Mucosa of rectum (tissue), 2 donors: ENCODE data around the gene C12orf56.

Source experiments
- H3K27ac ChIP-seq, 2 donors: one replicate each; pipeline ENCODE4 v1.7.0; 2013; ENCODE audit warnings: inconsistent platforms in 2 of 2, low read depth in 2 of 2, low read length in 2 of 2
- H3K27me3 ChIP-seq, 2 donors: one replicate each; pipeline ENCODE4 v1.7.0; 2013; ENCODE audit warnings: low read length in 2 of 2; ENCODE audit not compliant: control insufficient read depth in 2 of 2, insufficient read depth in 2 of 2
- H3K36me3 ChIP-seq, 2 donors: one replicate each; pipeline ENCODE4 v1.7.0; 2013; ENCODE audit warnings: low read length in 2 of 2; ENCODE audit not compliant: control insufficient read depth in 2 of 2, insufficient read depth in 2 of 2
- H3K4me1 ChIP-seq, 2 donors: one replicate each; pipeline ENCODE4 v1.7.0; 2013; ENCODE audit warnings: low read length in 2 of 2, mild to moderate bottlenecking in 1 of 2; ENCODE audit not compliant: control insufficient read depth in 2 of 2, insufficient read depth in 2 of 2
- H3K4me3 ChIP-seq, 2 donors: one replicate each; pipeline ENCODE4 v1.7.0; 2013; ENCODE audit warnings: low read length in 2 of 2
- H3K9ac ChIP-seq, 2 donors: one replicate each; pipeline ENCODE4 v1.7.0; 2013; ENCODE audit warnings: low read length in 2 of 2, low read depth in 1 of 2, mild to moderate bottlenecking in 1 of 2
- H3K9me3 ChIP-seq, 2 donors: one replicate each; pipeline ENCODE4 v1.7.0; 2013; ENCODE audit warnings: low read length in 2 of 2; ENCODE audit not compliant: control insufficient read depth in 2 of 2
- donor health status: healthy.
- donor health status: Normal muscosa, but diverticular disease.

C12orf56 gene

DNA sequence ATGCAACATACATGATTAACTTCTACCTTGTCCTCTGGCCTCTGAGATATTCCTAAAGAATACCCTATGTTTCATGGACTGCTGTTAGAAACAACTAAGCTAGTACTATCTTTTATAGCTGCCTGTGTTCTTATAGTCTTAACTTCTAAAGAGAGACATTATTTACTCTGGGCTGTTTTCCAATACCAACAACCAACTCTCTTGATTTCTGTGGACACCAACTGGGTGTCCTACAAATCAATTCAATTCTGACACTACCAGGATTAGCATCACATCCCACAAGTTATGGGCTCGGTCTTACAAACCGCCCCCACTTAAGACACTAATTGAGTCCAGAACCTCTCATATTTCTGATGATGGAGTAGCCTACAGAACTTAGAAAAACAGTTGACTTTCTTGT, 21.9 kb upstream of the C12orf56 start:
- H3K36me3 ChIP-seq: peaks cover 42 to 48% of the 10 kb centered on the region in 2 donors
- H3K4me1 ChIP-seq: no peaks in the 10 kb centered on the region
- H3K27ac ChIP-seq: no peak overlapping the region
- no peaks in the 10 kb centered on the region for H3K27me3 ChIP-seq
- H3K9me3 ChIP-seq: no peaks in the 10 kb centered on the region
- no peak overlapping the region for H3K9ac ChIP-seq
- no peak overlapping the region for H3K4me3 ChIP-seq

DNA sequence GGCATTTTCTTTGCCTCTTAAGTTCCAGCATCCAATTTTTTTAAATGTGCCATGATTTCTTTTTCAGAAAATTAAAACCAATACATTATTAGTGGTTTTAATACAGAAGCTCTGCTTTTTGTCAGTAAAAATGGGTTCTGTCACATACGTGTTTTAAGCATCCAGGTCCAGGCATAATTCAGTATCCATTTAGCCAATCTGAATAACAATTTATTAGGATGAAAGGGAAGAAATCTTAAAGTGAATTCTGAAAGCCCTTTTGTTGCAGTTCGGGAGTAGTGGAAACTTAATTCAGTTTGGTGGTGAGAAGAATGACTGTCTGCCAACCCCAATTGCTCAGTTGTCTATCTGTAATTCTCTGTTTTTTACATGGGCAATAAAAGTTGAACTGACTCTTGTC, 20.9 kb upstream of the C12orf56 start:
- Histone ChIP-seq H3K36me3 (peaks cover 35 to 38% of the 10 kb centered on the region in 2 donors), H3K27me3 (no peaks in the 10 kb centered on the region), H3K4me3 (no peak overlapping the region)

DNA sequence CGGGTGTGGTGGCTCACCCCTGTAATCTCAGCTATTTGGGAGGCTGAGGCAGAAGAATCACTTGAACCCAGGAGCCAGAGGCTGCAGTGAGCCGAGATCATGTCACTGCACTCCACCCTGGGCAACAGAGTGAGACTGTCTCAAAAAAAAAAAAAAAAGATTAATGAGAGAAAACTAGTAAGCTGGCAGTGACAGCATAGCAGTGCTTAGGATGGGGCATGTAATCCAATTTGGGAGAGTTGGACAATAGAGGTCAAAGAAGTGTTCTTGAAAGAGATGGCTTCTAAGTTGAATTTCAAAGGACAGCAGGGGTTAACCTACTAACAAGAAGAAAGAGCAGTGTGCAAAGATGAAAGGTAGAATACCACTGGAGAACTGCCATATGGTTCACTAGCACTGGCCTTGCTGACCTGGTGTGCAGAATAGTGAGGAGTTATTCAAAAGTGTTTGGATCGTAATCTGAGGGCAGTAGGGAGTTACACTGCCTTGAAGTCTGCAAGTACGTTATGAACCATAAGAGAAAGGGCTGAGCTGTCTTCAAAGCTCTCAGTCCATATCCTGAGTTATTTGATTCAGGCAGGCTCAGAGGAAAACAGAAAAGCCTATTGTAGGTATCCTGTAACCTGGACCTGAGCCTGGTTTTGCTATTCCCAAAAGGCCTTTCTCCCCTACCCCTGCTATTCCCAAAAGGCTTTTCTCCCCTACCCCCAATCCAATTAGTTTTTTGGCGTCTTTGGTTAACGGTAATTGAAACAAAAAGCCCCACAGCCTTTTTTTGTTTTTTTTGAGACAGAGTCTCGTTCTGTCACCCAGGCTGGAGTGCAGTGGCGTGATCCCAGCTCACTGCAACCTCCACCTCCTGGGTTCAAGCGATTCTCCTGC, 17.0 kb upstream of the C12orf56 start:
- no peaks in the 10 kb centered on the region for H3K27me3 ChIP-seq
- no peak overlapping the region for H3K9ac ChIP-seq
- peaks cover 0 to 4% of the 10 kb centered on the region in 2 donors for H3K4me1 ChIP-seq
- no peak overlapping the region for H3K27ac ChIP-seq
- peaks cover 13 to 20% of the 10 kb centered on the region in 2 donors for H3K36me3 ChIP-seq
- H3K9me3 ChIP-seq: no peaks in the 10 kb centered on the region
- H3K4me3 ChIP-seq: no peak overlapping the region

More for the DNA sequence above, 20.9 kb upstream of the C12orf56 start:
- Histone ChIP-seq H3K9ac (no peak overlapping the region), H3K27ac (no peak overlapping the region), H3K9me3 (no peaks in the 10 kb centered on the region), H3K4me1 (no peaks in the 10 kb centered on the region)

DNA sequence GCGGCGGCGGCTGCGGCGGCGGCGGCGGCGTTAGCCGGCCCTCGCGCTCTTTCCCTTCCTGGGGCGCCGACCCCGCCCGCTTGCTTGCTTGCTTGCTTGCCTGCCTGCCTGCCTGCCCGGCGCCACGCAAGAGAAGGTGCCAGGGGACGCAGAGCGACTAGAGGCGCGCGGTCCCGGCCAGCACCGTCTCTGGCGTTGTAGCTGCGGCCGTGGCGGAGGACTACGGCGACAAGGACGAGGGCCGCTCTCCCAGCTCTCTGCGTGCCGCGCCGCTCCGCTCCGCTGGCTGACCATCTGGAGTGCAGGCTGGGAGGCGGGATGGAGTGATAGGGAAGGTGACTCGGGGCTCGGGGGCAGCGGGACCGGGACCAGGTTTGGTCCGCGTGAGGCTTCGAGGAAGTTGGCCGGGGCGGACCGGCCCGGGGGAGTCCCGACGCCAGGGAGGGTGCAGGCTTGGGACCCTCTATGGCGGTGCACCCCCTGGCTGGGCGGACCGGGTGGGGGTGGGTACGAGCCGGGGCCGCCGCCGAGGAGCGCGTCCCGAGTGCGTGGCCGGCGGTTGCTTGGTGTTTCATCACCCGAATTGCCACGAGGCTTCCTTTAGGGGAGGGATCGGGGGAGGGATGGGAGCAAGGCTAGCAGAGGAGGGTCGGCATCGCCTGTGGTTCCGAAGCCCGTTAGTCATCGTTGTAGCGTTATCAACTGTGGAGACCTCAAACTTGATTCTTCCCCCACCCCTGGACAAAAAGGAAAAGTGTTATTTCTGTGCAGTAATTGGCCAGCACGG, 14.1 kb upstream of the C12orf56 start:
- Histone ChIP-seq H3K9me3 (no peaks in the 10 kb centered on the region), H3K36me3 (no peaks in the 10 kb centered on the region), H3K9ac (peak overlapping the region; percentile 88 to 91), H3K4me1 (peaks cover 0 to 4% of the 10 kb centered on the region in 2 donors), H3K27me3 (no peaks in the 10 kb centered on the region), H3K27ac (peak overlapping the region; percentile 94 to 96), H3K4me3 (peak overlapping the region; percentile 91 to 95)

DNA sequence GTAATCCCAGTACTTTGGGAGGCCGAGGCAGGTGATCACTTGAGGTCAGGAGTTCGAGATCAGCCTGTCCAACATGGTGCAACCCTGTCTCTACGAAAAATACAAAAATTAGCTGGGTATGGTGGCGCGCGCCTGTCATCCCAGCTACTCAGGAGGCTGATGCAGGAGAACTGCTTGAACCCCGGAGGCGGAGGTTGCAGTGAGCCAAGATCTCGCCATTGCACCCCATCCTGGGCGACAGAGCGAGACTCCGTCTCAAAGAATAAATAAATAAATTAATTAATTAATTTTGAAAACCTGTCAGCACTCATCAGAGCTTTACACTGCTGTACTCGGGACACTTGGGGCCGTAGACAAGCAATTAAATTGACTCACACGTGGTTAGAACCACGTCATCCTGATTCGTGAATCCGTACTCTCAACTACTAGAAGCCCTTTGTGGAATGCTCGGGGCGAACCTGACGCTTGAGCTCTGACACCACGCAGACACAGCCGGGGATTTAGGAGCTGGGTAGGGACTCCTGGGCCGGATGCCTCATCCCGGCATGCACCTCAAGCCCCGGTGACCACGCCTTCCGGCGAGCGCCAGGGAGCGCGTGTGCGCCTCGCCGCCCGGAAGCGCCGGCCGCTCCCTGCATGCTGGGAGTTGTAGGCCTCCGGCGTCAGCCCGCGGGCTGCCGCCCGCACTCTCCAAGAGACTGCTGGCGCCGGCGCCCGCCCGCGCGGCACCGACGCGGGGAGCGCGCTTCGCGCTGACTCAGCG, 13.3 kb upstream of the C12orf56 start, which contains the start of gene XPOT:
Gene XPOT (plus strand): TSS at position 686 of the 763 bp plus-strand sequence. CDS start 5,644 bp downstream, outside the sequence.
- no peaks in the 10 kb centered on the region for H3K27me3 ChIP-seq
- peak within 1 kb of the TSS; percentile 94 to 96 for H3K27ac ChIP-seq
- H3K9ac ChIP-seq: peak within 1 kb of the TSS; percentile 88 to 91
- peaks cover 0 to 4% of the 10 kb centered on the region in 2 donors for H3K4me1 ChIP-seq
- no peaks in the 10 kb centered on the region for H3K36me3 ChIP-seq
- H3K9me3 ChIP-seq: no peaks in the 10 kb centered on the region
- H3K4me3 ChIP-seq: peak within 1 kb of the TSS; percentile 91 to 95

DNA sequence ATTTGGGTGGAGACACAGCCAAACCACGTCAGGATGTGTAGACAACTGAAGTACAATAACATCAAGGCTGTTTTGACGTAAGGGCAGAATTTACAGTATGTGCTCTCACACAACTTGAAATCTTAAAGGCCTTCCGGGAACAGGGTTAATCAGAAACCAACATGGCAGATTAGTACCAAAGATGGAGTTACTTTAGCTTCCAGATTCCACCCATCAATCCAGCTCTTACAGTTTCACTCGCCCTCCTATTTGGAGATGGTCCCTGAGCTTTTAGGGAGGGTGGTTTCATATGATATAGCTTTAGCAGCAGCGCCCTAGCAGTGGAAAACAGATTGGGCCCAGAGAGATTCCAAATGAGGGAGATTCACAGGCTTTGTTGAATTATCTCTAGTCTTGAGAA, 11.6 kb upstream of the C12orf56 start:
- Histone ChIP-seq H3K4me1 (peaks cover 0 to 4% of the 10 kb centered on the region in 2 donors), H3K4me3 (no peak overlapping the region), H3K36me3 (no peaks in the 10 kb centered on the region), H3K27ac (no peak overlapping the region), H3K9ac (no peak overlapping the region), H3K9me3 (no peaks in the 10 kb centered on the region), H3K27me3 (no peaks in the 10 kb centered on the region)

DNA sequence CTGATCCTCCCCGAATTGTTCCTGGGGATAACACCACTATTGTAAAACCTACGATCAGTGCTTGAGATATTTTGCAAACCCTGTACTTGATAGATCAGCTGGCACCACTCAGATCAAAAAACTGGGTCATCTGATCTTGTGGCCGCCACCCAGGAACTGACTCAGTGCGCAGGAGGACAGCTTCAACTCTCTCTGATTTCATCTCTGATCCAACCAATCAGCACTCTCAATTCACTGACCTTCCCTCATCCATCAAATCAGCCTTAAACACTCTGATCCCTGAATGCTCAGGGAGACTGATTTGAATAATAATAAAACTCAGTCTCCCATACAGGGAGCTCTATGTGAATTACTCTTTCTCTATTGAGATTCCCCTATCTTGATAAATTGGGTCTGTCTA, 9.5 kb upstream of the C12orf56 start:
- Histone ChIP-seq H3K9ac (no peak overlapping the region), H3K27ac (no peak overlapping the region), H3K4me1 (no peaks in the 10 kb centered on the region), H3K9me3 (no peaks in the 10 kb centered on the region), H3K4me3 (no peak overlapping the region), H3K36me3 (no peaks in the 10 kb centered on the region), H3K27me3 (no peaks in the 10 kb centered on the region)

DNA sequence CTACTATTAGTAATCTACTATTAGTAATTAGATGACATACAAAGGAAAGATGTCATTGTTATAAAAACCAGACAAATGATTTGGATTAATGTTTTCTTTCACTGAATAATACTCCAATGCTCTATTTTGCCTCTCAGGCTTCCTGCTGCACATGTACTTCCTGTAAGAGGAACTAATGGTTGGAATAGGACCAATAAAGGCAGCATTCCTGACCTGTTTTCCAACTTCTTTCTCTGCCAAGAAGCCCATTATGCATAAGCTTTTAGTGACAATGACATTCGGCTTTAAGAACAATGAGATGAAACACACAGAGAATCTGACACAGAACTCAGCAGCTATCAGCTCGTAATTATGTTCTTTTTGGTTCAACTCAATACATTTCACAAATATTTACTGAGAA, 5.2 kb upstream of the C12orf56 start:
- no peaks in the 10 kb centered on the region for H3K9me3 ChIP-seq
- H3K27ac ChIP-seq: no peak overlapping the region
- no peaks in the 10 kb centered on the region for H3K36me3 ChIP-seq
- H3K27me3 ChIP-seq: no peaks in the 10 kb centered on the region
- H3K4me3 ChIP-seq: no peak overlapping the region
- H3K9ac ChIP-seq: no peak overlapping the region
- no peaks in the 10 kb centered on the region for H3K4me1 ChIP-seq

DNA sequence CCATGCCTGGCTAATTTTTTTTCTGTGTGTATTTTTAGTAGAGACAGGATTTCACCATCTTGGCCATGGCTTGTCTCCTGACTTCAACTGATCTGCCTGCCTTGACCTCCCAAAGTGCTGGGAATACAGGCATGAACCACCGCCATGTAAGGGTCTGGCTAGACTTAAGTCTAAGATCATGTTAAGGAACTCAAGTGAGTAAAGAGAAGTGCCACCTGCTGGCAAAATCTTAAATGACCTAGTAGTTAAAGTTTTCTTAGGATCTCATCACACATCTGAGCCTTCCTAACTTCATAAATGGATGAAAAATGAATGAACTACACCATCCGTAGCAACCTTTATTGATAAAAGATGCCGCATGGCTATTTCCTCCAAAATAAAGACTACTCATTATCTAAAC, 1.7 kb upstream of the C12orf56 start:
- no peak overlapping the region for H3K4me3 ChIP-seq
- no peaks in the 10 kb centered on the region for H3K36me3 ChIP-seq
- no peaks in the 10 kb centered on the region for H3K4me1 ChIP-seq
- no peak overlapping the region for H3K9ac ChIP-seq
- H3K27me3 ChIP-seq: peaks cover 6 to 10% of the 10 kb centered on the region in 2 donors
- H3K27ac ChIP-seq: no peak overlapping the region
- no peaks in the 10 kb centered on the region for H3K9me3 ChIP-seq
